Spleen (tissue), 11 donors: ENCODE data around the gene GJC2. TPM values are rescaled to one million over a fixed set of nuclear protein-coding genes. Genes with fewer than 3 reads are reported as not detected.

ENCODE experiments used
- DNase-seq: peaks from one replicate; pipeline ENCODE4 v3.0.0-alpha.2; 2020
- H3K27ac ChIP-seq, 8 donors: fragments of 200-600 bp; sonication (generic) in 7 of 8; 1 replicate in 4 of 8; 2 replicates in 4 of 8; pipeline versions ENCODE4 v1.5.0 to v1.8.0; 2016 to 2021; ENCODE audit warnings: inconsistent platforms in 4 of 8, mild to moderate bottlenecking in 4 of 8, moderate library complexity in 1 of 8
- H3K27me3 ChIP-seq, 7 donors: fragments of 200-600 bp; sonication (generic) in 6 of 7; replicated peaks in 1 of 7; 1 replicate in 4 of 7; 2 replicates in 3 of 7; pipeline versions ENCODE4 v1.5.0 to v1.8.0; 2016 to 2021; ENCODE audit warnings: inconsistent platforms in 3 of 7, mild to moderate bottlenecking in 1 of 7
- H3K36me3 ChIP-seq, 6 donors: fragments of 200-600 bp; sonication (generic) in 5 of 6; 1 replicate in 4 of 6; 2 replicates in 2 of 6; pipeline versions ENCODE4 v1.5.0 to v1.8.0; 2016 to 2021; ENCODE audit warnings: inconsistent platforms in 2 of 6
- H3K4me1 ChIP-seq, 6 donors: fragments of 200-600 bp; sonication (generic) in 5 of 6; 1 replicate in 3 of 6; 2 replicates in 3 of 6; pipeline versions ENCODE4 v1.5.0 to v1.8.0; 2016 to 2021; ENCODE audit warnings: inconsistent platforms in 3 of 6
- H3K4me3 ChIP-seq, 8 donors: fragments of 200-600 bp; sonication (generic) in 7 of 8; 1 replicate in 4 of 8; 2 replicates in 4 of 8; pipeline versions ENCODE4 v1.5.0 to v1.8.0; 2016 to 2021; ENCODE audit warnings: inconsistent platforms in 4 of 8, mild to moderate bottlenecking in 4 of 8, moderate library complexity in 2 of 8
- H3K9me3 ChIP-seq, 8 donors: fragments of 200-600 bp; sonication (generic) in 7 of 8; 1 replicate in 4 of 8; 2 replicates in 4 of 8; pipeline versions ENCODE4 v1.5.0 to v1.8.0; 2016 to 2021; ENCODE audit warnings: inconsistent platforms in 4 of 8
- POLR2A ChIP-seq, 3 donors: fragments of 450-650 bp; IDR thresholded peaks; one replicate each; pipeline ENCODE4 v1.5.1; 2017; ENCODE audit warnings: antibody characterized with exemption in 3 of 3, mild to moderate bottlenecking in 1 of 3
- POLR2AphosphoS5 ChIP-seq, 3 donors: sonication (generic); formaldehyde crosslinking; IDR thresholded peaks; one replicate each; pipeline ENCODE4 v1.5.1; 2017; ENCODE audit warnings: antibody characterized with exemption in 3 of 3
- WGBS, 5 donors: extraction: QIAGEN DNeasy Blood & Tissue Kit in 3 of 5; methylation state at CpG; one replicate each; pipeline versions ENCODE4 v1.1.5 to v1.1.7; 2013 to 2018; 5-methylcytosine and 5-hydroxymethylcytosine counted together
- intact Hi-C: fragments of 100-400 bp; cut with DNase I; formaldehyde crosslinking; loops from one replicate; pipeline ENCODE4 v1.15.0; 2023; ENCODE audit warnings: low total_unique reads
- polyA plus RNA-seq, 3 donors: library from polyadenylated mRNA; stranded (reverse); fragments of 200-250 nt; gene quantifications; one replicate each; pipeline ENCODE4 v1.2.1, GENCODE V29; 2013
- total RNA-seq, 7 donors: library from RNA; depleted of rRNA in 3 of 7; stranded (reverse); fragments of >200 nt in 3 of 7; fragmentation: NEBNext Ultra II Directional in 4 of 7; extraction: Animal tissue kit (Norgen Biotek cat#: 25700) in 4 of 7; gene quantifications; one replicate each; pipeline versions ENCODE4 v1.1.0 to v1.2.1, GENCODE V29; 2016 to 2021
- TF ChIP-seq, protein P1 (sequence below), 11 experiments: fragments of 200-600 bp in 7 of 11; fragments of 450-650 bp in 4 of 11; sonication (generic) in 4 of 11; IDR thresholded peaks in 8 of 11; conservative IDR thresholded peaks in 3 of 11; 1 replicate in 7 of 11; 2 replicates in 4 of 11; pipeline versions ENCODE4 v1.4.0 to v1.8.0; 2016 to 2021; ENCODE audit warnings: antibody characterized with exemption in 11 of 11, inconsistent platforms in 4 of 11, mild to moderate bottlenecking in 1 of 11
- donor health status: healthy with polysubstance abuse.
- donor health status: DM: no; HTN: no; CAD: no; lungs with moderate emphysema.
- donor health status: DM: no; HTN: no; CAD: no.
- donor health status: Bipolar disorder and iron deficiency.
- donor health status: healthy.
- donor health status: DM: no; HTN: no; CAD: no.
- donor health status: DM: yes; HTN: yes; CAD: no.

The GJC2 gene
- total and polyA plus RNA-seq, 10 donors: 0.35 to 3.5 (median 1.3) TPM

GRCh38 chr1:228164561-228165371, 15.0 kb downstream of the GJC2 start:
- intact Hi-C loops: no loop called here
- Histone ChIP-seq H3K9me3 (no peaks in the 10 kb centered on the region), H3K4me3 (peak overlapping the region; percentile 22 to 78 (median 60)), H3K27ac (peak overlapping the region; percentile 89 to 100 (median 100)), H3K4me1 (peaks cover 19 to 70% (median 39%) of the 10 kb centered on the region in 6 donors), H3K27me3 (peaks cover 0 to 17% (median 0%) of the 10 kb centered on the region in 7 donors), H3K36me3 (peaks cover 0 to 13% (median 0%) of the 10 kb centered on the region in 6 donors)
- 36 to 51% (median 45%) methylated on average over 20 of the region's 20 CpGs for WGBS, 5 donors
- TF ChIP-seq POLR2A (IDR thresholded peaks at IDR 0.05): no peak
- TF ChIP-seq, protein P1, sequence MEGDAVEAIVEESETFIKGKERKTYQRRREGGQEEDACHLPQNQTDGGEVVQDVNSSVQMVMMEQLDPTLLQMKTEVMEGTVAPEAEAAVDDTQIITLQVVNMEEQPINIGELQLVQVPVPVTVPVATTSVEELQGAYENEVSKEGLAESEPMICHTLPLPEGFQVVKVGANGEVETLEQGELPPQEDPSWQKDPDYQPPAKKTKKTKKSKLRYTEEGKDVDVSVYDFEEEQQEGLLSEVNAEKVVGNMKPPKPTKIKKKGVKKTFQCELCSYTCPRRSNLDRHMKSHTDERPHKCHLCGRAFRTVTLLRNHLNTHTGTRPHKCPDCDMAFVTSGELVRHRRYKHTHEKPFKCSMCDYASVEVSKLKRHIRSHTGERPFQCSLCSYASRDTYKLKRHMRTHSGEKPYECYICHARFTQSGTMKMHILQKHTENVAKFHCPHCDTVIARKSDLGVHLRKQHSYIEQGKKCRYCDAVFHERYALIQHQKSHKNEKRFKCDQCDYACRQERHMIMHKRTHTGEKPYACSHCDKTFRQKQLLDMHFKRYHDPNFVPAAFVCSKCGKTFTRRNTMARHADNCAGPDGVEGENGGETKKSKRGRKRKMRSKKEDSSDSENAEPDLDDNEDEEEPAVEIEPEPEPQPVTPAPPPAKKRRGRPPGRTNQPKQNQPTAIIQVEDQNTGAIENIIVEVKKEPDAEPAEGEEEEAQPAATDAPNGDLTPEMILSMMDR (IDR thresholded peaks at IDR 0.05 in 8 of 11, conservative IDR thresholded peaks at IDR 0.05 in 3 of 11): no peak
- TF ChIP-seq POLR2AphosphoS5 (IDR thresholded peaks at IDR 0.05): no peak
- peak; percentile 85 for DNase-seq

DNA sequence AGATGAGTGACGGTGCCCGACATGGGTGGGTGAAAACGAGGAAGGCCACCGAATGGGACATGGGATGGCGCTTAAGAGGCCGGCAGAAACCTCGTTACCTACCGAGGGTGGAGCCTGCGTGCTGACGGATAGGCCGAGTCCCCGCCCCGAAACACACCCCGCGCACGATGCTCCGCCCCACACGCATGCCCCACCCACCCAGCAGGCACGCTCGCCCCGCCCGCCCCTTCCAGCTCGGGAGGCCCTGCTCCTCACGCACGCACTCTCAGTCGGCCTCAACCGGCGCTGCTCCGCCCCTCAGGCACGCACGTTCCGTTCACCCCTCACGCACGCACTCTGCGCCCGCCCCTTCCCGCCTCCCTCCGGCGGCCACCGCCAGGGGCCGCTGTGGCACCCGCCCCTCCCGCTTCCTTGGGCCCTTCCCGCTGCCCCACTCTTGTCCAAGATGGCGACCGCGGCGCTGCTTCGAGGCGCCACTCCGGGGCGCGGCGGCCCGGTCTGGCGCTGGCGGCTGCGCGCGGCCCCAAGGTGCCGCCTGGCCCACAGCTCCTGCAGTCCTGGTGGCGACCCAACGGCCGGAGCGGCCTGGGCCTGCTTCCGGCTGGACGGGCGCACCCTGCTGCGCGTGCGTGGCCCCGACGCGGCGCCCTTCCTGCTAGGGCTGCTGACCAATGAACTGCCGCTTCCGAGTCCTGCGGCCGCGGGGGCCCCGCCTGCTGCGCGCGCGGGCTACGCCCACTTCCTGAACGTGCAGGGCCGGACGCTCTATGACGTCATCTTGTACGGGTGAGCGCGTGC, 15.8 kb downstream of the GJC2 start, which contains the start of gene IBA57:
TSS of gene IBA57 (plus strand) at position 433 of the 798 bp plus-strand sequence. CDS start at position 446, 13 bp downstream.
- peak within 1 kb of the TSS; percentile 45 to 78 (median 60) for H3K4me3 ChIP-seq
- peaks cover 0 to 17% (median 0%) of the 10 kb centered on the region in 7 donors for H3K27me3 ChIP-seq
- peak within 1 kb of the TSS; percentile 99 to 100 (median 100) for H3K27ac ChIP-seq
- H3K9me3 ChIP-seq: no peaks in the 10 kb centered on the region
- TF ChIP-seq, protein P1 (IDR thresholded peaks at IDR 0.05 in 8 of 11, conservative IDR thresholded peaks at IDR 0.05 in 3 of 11): peak; percentile 94 to 99 (median 96)
- TF ChIP-seq POLR2A (IDR thresholded peaks at IDR 0.05) (peak in 2 of 3 donors; percentile 65 to 78), POLR2AphosphoS5 (IDR thresholded peaks at IDR 0.05) (peak; percentile 89 to 94 (median 89))
- DNase-seq: peak; percentile 100
- WGBS, 5 donors: 0 to 1% (median 1%) methylated on average over 62 to 93 of the region's 93 CpGs
- H3K4me1 ChIP-seq: peaks cover 19 to 74% (median 39%) of the 10 kb centered on the region in 6 donors
- peaks cover 0 to 15% (median 0%) of the 10 kb centered on the region in 6 donors for H3K36me3 ChIP-seq
- intact Hi-C loops: no loop called here

DNA sequence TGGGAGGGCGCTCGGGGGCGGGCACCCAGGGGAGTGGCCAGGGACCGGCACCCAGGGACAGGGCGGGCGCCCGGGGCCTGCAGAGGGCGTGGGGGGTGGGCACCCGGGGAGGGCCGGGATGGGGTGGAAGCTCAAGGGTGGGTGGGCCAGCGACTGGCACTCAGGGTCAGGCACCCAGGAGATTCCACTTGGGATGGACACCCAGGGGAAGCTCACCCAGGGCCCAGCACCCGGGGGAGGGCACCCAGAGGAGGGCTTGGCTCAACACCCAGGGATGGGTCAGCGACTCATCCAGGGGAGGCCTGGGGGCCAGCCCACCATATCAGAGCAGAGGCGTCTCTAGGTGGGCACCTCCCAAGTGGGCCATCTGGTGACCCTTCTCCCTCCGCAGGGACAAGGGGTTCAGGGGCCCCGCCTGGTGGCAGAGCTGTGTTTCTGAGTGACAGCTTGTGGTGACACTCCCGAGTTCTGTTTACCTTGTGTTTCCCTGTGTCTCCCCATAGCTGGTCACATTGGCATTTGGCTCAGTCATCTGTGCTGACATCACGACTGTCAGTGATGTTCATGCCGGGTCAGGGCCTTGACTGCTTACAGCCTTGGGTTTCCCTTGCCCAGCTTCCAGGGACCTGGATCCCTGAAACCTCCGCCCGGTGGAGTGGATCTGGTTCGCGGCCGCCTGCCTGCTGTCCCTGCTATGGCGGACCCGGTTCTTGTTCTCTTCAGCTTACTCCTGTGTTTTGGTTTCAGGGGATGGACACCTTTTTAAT, 16.6 kb downstream of the GJC2 start:
- intact Hi-C loops: no loop called here
- H3K9me3 ChIP-seq: no peaks in the 10 kb centered on the region
- peak; percentile 91 for DNase-seq
- H3K27ac ChIP-seq: peak overlapping the region; percentile 99 to 100 (median 100)
- H3K36me3 ChIP-seq: peaks cover 0 to 20% (median 0%) of the 10 kb centered on the region in 6 donors
- H3K27me3 ChIP-seq: peaks cover 0 to 16% (median 0%) of the 10 kb centered on the region in 7 donors
- 18 to 44% (median 26%) methylated on average over 9 to 26 of the region's 26 CpGs for WGBS, 5 donors
- H3K4me1 ChIP-seq: peaks cover 19 to 80% (median 39%) of the 10 kb centered on the region in 6 donors
- TF ChIP-seq POLR2A (IDR thresholded peaks at IDR 0.05) (no peak), POLR2AphosphoS5 (IDR thresholded peaks at IDR 0.05) (peak in 1 of 3 donors; percentile 40)
- TF ChIP-seq, protein P1 (IDR thresholded peaks at IDR 0.05 in 8 of 11, conservative IDR thresholded peaks at IDR 0.05 in 3 of 11): peak in 9 of 11 experiments; percentile 10 to 62 (median 21)
- H3K4me3 ChIP-seq: peak overlapping the region; percentile 45 to 78 (median 60)
